HG02642 (cell line): ENCODE data around the gene POC1B.
A peak's percentile ranks its signal among the peaks of the same experiment; 100 is the strongest.

Experiments used
- ATAC-seq: cut with Tn5 transposase; IDR thresholded peaks from one replicate; pipeline ENCODE4 v1.9.1; 2021; ENCODE audit warnings: mild to moderate bottlenecking; ENCODE audit not compliant: unreplicated experiment, poor library complexity

Gene POC1B

GRCh38 chr12:89525824-89526770, at the start of gene POC1B:
Gene POC1B, minus strand, starts transcription at chr12:89526047. Its CDS starts 152 bp downstream, at chr12:89525895.
- ATAC-seq, result peak; percentile 78

DNA sequence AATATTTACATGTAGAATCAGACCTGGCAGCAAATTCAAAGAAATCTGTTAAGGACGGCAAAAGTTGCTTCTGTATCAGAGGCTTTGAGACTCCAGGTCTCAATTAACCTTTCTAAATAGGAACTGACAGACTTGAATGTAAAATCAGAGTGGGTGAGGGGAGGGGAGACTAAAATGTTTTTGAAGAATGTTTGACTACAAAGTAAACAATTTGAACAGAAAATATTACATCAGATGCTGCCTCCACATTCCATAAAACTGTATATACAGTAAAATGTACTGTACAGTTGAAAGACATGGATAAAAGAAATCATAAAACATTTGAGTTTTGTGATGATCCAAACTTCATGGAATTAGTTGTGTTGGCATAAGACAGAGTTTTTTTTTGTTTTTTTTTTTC, 49.5 kb upstream of the POC1B start:
- no peak for ATAC-seq

- ATAC-seq, result no peak
Measured at GRCh38 chr12:89574736-89575208, 48.9 kb upstream of the POC1B start.

GRCh38 chr12:89573051-89573810, 47.4 kb upstream of the POC1B start:
- ATAC-seq, result no peak

DNA sequence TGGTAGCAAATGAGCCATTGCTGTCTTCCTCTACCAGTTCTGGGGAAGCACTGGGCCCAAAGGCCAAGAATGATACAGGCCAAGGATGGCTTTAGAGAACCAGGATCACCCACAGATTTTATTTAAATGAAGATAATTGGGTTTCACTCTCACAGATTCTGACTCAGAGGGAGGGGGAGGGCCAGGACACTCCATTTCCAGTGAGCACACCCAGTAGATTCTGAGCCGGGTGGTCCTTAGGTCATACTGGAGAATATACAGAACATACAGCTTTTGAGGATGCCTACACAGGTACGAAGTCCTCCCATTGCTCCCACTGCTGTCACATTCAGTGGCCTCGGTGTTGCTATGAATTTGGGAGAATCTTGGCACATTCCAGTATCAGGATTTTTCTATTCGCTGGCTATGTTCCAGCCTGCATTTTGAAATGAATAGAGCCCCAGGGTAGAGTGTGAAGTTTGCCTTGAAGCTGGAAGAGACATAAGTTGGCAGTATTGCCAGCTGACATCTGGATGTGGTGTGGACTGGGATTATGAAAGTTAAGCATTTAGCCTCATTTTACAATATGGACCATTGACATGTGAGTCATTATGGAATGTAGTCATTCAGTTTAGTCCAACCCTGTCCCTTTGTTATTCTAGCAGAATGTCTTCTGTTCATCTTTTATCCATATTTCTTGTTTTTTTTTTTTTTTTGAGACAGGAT, 45.8 kb upstream of the POC1B start:
- ATAC-seq, result no peak

GRCh38 chr12:89568484-89568883, 42.6 kb upstream of the POC1B start:
- ATAC-seq, result no peak

- no peak for ATAC-seq
Measured at GRCh38 chr12:89567691-89568239, 41.9 kb upstream of the POC1B start.

DNA sequence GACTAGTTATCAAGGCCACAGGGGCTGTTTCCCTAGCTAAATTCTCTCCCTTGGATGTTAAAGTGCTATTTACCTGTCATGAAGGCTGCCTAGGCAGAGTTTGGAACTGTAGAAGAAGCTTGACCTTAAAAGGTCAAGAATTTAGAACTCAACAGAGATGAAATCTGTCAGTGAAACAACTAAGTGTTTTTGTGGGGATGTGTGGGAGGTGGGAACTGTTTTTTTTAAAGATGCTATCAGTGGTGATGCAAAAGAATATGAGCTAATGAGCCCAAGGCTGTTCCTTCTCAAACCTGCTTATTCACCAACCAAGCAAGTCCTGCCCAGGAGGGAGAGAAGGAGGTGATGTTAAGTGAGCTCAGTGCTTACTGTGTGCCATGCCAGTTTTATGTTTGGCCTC, 40.8 kb upstream of the POC1B start:
- ATAC-seq, result no peak

DNA sequence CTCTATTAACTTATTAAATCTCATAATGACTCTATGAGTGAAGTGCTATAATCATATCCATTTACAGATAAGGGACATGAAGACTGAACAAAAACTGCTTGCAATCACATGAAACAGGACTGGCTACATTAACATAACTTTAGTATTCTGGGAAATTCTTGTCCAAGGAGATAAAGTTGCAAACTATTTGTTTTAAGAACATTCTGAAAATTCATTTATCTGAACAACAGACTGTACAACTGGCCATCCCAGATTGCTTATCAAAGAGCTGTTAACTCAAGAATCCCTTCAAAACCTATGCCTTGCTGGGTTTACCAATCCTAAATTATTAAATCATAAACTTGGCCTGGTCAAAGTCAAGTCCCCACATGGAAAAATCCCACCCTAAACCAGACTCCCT, 39.2 kb upstream of the POC1B start:
- ATAC-seq, result no peak

GRCh38 chr12:89559753-89560152, 33.9 kb upstream of the POC1B start:
- ATAC-seq, result no peak

DNA sequence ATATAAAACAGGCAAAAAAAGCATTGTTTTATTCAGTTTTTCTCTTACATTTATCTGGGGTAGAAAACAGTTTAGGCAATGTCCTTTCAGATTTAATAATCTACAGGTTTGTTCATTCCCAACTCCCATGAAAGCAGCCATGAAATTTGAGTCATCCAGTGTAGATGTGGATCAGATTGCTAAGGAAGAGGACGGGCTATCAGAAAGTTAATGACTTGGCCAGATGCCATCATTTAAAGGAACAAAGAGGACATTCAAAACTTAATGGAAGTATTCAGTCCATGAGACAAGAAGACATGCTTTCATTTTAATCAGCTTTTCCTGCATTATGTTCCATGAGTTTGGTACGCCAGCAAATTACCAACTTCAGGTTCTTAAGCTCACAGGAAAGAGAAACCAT, 31.1 kb upstream of the POC1B start:
- no peak for ATAC-seq

GRCh38 chr12:89552376-89552775, 26.5 kb upstream of the POC1B start:
- no peak for ATAC-seq

- ATAC-seq, result no peak
Measured at GRCh38 chr12:89551747-89552146, 25.9 kb upstream of the POC1B start.

DNA sequence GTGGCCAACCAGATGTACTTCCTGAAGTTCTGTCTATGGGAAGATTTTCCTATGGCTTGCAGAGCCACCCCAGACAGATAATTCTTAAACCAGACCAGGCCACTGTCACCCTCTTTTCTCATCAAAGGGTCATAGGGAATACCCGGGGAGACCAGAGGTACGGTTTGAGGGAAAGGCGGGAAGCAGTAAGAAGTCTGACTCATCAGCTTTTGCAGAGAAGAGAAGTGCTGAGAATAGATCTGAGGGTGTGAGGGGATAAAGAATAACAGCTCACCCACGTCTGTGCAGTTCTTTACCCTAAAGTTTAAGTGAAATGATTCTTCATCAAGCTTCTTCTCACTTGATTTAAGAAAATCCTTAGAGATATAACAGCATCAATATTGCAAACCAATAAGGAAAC, 21.3 kb upstream of the POC1B start:
- ATAC-seq, result no peak

- ATAC-seq, result no peak
Measured at GRCh38 chr12:89546151-89546550, 20.3 kb upstream of the POC1B start.

DNA sequence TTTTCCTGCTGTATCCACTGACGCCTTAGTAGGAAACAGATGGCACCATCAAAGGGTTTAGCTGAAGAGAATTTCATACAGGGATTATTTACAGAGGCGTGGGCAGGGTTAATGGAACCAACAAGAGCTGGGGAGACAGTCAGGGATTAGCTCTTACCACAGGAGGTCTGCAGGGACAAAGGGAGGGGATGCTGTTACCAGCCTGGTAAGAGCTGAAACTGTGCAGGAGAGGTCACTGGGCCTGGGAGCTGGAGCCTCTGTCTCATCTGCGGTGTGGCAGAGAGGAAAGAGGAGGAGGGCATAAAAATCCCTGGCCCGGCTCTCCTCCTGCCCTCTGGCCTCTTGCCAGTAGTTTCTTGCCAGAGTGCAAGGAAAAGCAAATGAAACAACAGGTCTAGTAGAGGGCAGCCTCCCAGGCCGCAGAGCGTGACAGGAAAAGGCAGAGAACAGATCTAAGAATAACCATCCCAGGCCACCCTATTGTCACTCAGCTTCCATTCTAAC, 18.9 kb upstream of the POC1B start:
- ATAC-seq, result peak; percentile 33

DNA sequence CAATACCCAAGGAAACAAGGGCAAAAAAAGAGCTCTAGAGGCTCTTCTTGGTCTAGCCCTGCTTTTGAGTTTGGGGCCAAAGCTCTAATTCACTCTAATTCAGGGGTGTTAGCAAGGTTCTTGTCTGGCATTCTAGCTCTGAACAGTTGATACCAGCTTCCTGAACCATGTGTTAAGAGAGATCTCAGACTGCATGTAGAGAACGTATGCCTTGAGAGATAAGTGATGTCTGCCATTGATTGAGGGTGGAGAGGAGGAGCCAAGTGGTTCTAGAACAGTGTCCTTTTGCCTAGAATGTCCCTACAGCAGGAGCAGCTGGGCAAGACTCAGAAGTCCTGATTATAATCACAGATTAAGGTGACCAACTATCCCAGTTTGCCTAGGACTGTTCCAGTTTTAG, 18.2 kb upstream of the POC1B start:
- ATAC-seq, result no peak

- peak; percentile 85 for ATAC-seq
Measured at GRCh38 chr12:89542912-89543592, 17.2 kb upstream of the POC1B start.

- ATAC-seq, result no peak
Measured at GRCh38 chr12:89542236-89542635, 16.4 kb upstream of the POC1B start.

GRCh38 chr12:89540586-89540985, 14.7 kb upstream of the POC1B start:
- no peak for ATAC-seq
